ENCODE results near the gene ZPBP. TPM values are rescaled to one million over a fixed set of nuclear protein-coding genes. Genes with fewer than 3 reads are reported as not detected.

The ZPBP gene
- total and polyA plus RNA-seq, 7 donors, result not detected

DNA sequence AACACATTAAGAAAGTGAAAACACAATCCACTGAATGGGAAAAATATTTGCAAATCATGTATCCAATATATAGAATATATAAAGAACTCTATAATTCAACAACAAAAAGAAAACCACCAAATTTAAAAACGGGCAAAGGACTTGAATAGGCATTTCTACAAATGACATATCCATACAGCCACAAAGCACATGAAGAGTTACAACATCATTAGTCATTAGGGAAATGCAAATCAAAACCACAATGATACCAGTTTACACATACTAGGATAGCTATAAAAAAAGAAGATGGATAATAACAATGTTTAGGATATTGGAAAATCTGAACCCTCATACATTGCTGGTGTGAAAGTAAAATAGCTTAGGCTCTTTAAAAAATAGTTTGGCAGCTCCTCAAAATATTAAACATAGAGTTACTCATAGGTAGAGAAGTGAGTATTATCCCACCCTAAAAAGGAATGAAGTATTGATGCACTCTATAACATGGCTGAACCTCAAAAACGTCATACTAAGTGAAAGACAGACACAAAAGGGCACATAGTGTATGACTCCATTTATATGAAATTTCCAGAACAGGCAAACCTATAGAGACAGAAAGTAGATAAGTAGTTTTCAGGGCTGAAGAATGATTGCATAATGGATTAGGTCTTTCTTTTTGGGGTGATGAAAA is 4.5 kb downstream of the ZPBP start:
- WGBS, 2 donors, result 1 to 2% methylated on average over 2 of the region's 2 CpGs
- Histone ChIP-seq H3K27ac (no peak overlapping the region), H3K36me3 (no peaks in the 10 kb centered on the region), H3K4me3 (no peak overlapping the region), H3K27me3 (no peaks in the 10 kb centered on the region), H3K4me1 (peaks cover 0 to 9% (median 7%) of the 10 kb centered on the region in 4 donors), H3K9me3 (no peaks in the 10 kb centered on the region)
- TF ChIP-seq EP300 (IDR thresholded peaks at IDR 0.05) (no peak), POLR2A (IDR thresholded peaks at IDR 0.05) (no peak), POLR2AphosphoS5 (IDR thresholded peaks at IDR 0.05) (no peak)
- TF ChIP-seq, protein P1, sequence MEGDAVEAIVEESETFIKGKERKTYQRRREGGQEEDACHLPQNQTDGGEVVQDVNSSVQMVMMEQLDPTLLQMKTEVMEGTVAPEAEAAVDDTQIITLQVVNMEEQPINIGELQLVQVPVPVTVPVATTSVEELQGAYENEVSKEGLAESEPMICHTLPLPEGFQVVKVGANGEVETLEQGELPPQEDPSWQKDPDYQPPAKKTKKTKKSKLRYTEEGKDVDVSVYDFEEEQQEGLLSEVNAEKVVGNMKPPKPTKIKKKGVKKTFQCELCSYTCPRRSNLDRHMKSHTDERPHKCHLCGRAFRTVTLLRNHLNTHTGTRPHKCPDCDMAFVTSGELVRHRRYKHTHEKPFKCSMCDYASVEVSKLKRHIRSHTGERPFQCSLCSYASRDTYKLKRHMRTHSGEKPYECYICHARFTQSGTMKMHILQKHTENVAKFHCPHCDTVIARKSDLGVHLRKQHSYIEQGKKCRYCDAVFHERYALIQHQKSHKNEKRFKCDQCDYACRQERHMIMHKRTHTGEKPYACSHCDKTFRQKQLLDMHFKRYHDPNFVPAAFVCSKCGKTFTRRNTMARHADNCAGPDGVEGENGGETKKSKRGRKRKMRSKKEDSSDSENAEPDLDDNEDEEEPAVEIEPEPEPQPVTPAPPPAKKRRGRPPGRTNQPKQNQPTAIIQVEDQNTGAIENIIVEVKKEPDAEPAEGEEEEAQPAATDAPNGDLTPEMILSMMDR (IDR thresholded peaks at IDR 0.05), result no peak
- intact Hi-C loops (cut with DNase I), result no loop called here
- no peak for DNase-seq

DNA sequence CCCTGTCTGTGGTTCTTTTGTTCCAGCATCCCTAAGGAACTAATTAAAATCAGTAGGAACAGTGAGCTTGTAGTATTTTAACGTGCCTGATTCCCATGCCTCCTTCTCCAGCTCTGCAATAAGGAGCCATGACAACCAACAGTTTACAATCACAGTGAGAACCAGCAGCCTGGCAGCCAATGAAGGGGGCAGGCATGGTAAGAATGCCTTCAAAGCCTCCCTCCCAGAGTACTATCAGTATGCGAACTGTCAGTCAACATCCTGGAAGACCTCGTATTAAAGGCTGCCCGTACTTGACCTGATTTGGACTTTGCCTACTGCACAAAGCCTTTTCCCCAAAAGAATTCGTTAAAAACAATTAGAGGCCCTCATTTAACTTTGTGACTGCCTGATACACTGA is 7.7 kb downstream of the ZPBP start:
- Histone ChIP-seq H3K36me3 (no peaks in the 10 kb centered on the region), H3K4me3 (no peak overlapping the region), H3K27me3 (no peaks in the 10 kb centered on the region), H3K27ac (no peak overlapping the region), H3K4me1 (no peaks in the 10 kb centered on the region), H3K9me3 (no peaks in the 10 kb centered on the region)
- TF ChIP-seq, protein P1 (IDR thresholded peaks at IDR 0.05), result no peak
- 44 to 62% methylated on average over 5 of the region's 5 CpGs for WGBS, 2 donors
- intact Hi-C loops (cut with DNase I), result no loop called here
- no peak for DNase-seq

DNA sequence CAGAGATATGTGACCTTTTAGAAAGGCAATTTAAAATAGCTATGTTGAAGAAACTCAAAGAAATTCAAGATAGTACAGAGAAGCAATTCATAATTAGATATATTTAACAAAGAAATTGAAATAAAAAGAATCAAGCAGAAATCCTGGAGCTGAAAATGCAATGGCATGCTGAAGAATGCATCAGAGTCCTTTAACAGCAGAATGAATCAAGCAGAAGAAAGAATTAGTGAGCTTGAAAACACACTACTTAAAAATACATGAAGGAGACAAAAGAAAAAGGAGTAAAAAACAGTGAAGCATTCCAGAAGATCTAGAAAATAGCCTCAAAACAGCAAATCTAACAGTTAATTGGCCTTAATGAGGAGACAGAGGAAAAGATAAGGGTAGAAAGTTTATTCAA is 20.0 kb downstream of the ZPBP start:
- H3K4me3 ChIP-seq, result no peak overlapping the region
- peaks cover 0 to 7% (median 4%) of the 10 kb centered on the region in 4 donors for H3K9me3 ChIP-seq
- H3K36me3 ChIP-seq, result no peaks in the 10 kb centered on the region
- no peak overlapping the region for H3K27ac ChIP-seq
- intact Hi-C loops (cut with DNase I), result no loop called here
- DNase-seq, result no peak
- H3K4me1 ChIP-seq, result peaks cover 0 to 8% (median 7%) of the 10 kb centered on the region in 4 donors
- TF ChIP-seq EP300 (IDR thresholded peaks at IDR 0.05), result no peak
- no peak for TF ChIP-seq POLR2AphosphoS5 (IDR thresholded peaks at IDR 0.05)
- TF ChIP-seq POLR2A (IDR thresholded peaks at IDR 0.05), result no peak
- TF ChIP-seq, protein P1 (IDR thresholded peaks at IDR 0.05), result no peak
- H3K27me3 ChIP-seq, result no peaks in the 10 kb centered on the region

DNA sequence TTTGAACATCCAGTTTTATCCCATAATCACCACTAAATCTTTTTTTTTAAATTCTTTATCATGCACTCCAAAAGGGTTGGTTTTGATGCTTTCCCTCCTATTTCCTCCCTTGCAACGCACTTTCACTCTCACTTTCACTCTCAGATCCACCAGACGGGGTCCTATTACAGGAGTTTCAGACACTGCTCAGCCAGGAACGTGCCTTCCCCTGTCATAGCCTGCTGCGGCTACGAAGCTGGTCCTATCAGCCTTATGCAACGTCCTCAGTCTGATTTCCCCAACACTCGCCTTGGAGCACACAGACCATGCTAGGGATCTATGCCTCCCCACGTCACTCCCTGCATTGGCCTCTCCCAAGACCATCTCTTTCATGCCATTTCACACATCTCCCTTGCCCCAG is 23.4 kb downstream of the ZPBP start:
- peak; percentile 68 for DNase-seq
- no peaks in the 10 kb centered on the region for H3K27me3 ChIP-seq
- H3K27ac ChIP-seq, result peak overlapping the region in 3 of 4 donors; percentile 70 to 71 (median 70)
- TF ChIP-seq EP300 (IDR thresholded peaks at IDR 0.05) (no peak), POLR2A (IDR thresholded peaks at IDR 0.05) (no peak), POLR2AphosphoS5 (IDR thresholded peaks at IDR 0.05) (no peak)
- TF ChIP-seq, protein P1 (IDR thresholded peaks at IDR 0.05), result no peak
- peaks cover 0 to 14% (median 11%) of the 10 kb centered on the region in 4 donors for H3K4me1 ChIP-seq
- H3K36me3 ChIP-seq, result no peaks in the 10 kb centered on the region
- WGBS, 2 donors, result 29 to 48% methylated on average over 8 of the region's 8 CpGs
- peaks cover 0 to 7% (median 2%) of the 10 kb centered on the region in 4 donors for H3K9me3 ChIP-seq
- peak overlapping the region; percentile 42 to 55 (median 50) for H3K4me3 ChIP-seq
- intact Hi-C loops (cut with DNase I), result no loop called here
